GM12878 (cell line): Measurements from ENCODE around the gene RAB28.

Source experiments
- KDM1A ChIP-seq: fragments of 200-600 bp; sonication (generic); IDR thresholded peaks from 2 replicates; pipeline ENCODE4 v1.6.1; 2016; ENCODE audit warnings: borderline replicate concordance
- POLR2A ChIP-seq: IDR thresholded peaks from 2 replicates; pipeline ENCODE4 v1.6.1; 2011; ENCODE audit warnings: low read depth, mild to moderate bottlenecking, low read length
- POLR2AphosphoS5 ChIP-seq: IDR thresholded peaks from 2 replicates; pipeline ENCODE4 v1.6.1; 2011; ENCODE audit warnings: mild to moderate bottlenecking, low read length, inconsistent platforms
- RCOR1 ChIP-seq: conservative IDR thresholded peaks from 2 replicates; pipeline ENCODE4 v1.6.1; 2012; ENCODE audit warnings: low read depth, low read length, improper control_type of control experiment
- SRF ChIP-seq, 2 experiments: IDR thresholded peaks; 2 replicates each; pipeline ENCODE4 v1.6.1; 2011; ENCODE audit warnings: low read depth in 2 of 2, low read length in 2 of 2, mild to moderate bottlenecking in 1 of 2, moderate library complexity in 1 of 2

DNA sequence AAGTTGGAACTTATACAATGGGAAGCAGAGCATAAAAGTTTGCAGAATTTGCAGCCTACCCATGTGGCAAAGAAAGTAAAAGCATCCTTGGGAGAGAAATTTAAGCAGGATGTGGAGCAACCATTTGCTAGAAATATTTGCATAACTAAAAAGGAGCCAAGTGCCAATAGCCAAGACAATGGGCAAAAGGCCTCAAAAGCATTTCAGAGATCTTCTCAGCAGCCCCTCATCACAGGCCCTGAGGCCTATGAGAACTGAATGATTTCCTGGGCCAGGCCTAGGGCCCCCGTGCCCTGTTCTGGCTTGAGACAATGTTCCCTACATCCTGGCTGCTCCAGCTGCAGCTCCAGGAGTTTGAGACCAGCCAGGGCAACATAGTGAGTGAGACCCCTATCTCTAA is 25.3 kb upstream of the RAB28 start:
- TF ChIP-seq POLR2AphosphoS5: no peak
- TF ChIP-seq RCOR1: no peak
- no peak for TF ChIP-seq POLR2A
- no peak for TF ChIP-seq KDM1A
- no peak for TF ChIP-seq SRF (IDR thresholded peaks at IDR 0.05; ENCODE audit: low read depth in 2 of 2, low read length in 2 of 2)
